ENCODE measurements around the gene AGMO. TPM values are rescaled to one million over a fixed set of nuclear protein-coding genes. Genes with fewer than 3 reads are reported as not detected.

Gene AGMO
- total and polyA plus RNA-seq, 10 of the 15 experiments (the other 5 are each of a cell fraction or from before 2014, with no cell fraction given) = 0.11 to 0.29 TPM; not detected in 8

- 8% methylated on average over 3 of the region's 3 CpGs for WGBS (ENCODE audit: insufficient coverage, insufficient replicate concordance, low lambda C conversion rate, missing lambda C conversion rate)
These were observed 100.2 kb downstream of the AGMO start for GRCh38 chr7:15461576-15461975.

More at GRCh38 chr7:15461576-15461975, 100.2 kb downstream of the AGMO start:
- ChIA-PET CTCF (no interaction called here), RAD21 (ENCODE audit: unreplicated experiment) (interaction anchor here (0.8 to 1.0 kb wide), 2 partner anchors 11 to 98 kb away, joined by 3 read pairs; no protein-coding TSS in a partner anchor), SMC1A (ENCODE audit: uncharacterized antibody, unreplicated experiment) (interaction anchor here (1.1 to 2.4 kb wide), 4 partner anchors 10 to 53 kb away, joined by 3 to 8 read pairs (median 3); no protein-coding TSS in a partner anchor), POLR2A (no interaction called here)
- Histone ChIP-seq H3K36me3 (ENCODE audit: control insufficient read depth in 2 of 2, insufficient read depth in 2 of 2, low read length in 1 of 2) (no peaks in the 10 kb centered on the region), H3K9ac (ENCODE audit: control insufficient read depth, insufficient read depth, low read length) (no peak overlapping the region), H3K4me3 (no peak overlapping the region), H2AFZ (ENCODE audit: control insufficient read depth, low read depth, low read length) (no peak overlapping the region), H4K20me1 (ENCODE audit: control insufficient read depth, insufficient read depth) (no peaks in the 10 kb centered on the region), H3K79me2 (ENCODE audit: control insufficient read depth, insufficient read depth, low read length) (no peaks in the 10 kb centered on the region), H3K4me2 (ENCODE audit: control insufficient read depth, insufficient read depth) (no peak overlapping the region), H3K27ac (ENCODE audit: control insufficient read depth, insufficient read depth) (no peak overlapping the region), H3K4me1 (ENCODE audit: control insufficient read depth, insufficient read depth, low read length) (no peaks in the 10 kb centered on the region), H3K9me3 (replicated peaks; ENCODE audit: control insufficient read depth, insufficient read depth, low read length) (no peaks in the 10 kb centered on the region), H3K27me3 (replicated peaks in 1 of 2; ENCODE audit: control insufficient read depth in 2 of 2, insufficient read depth in 2 of 2, low read length in 1 of 2) (no peaks in the 10 kb centered on the region)
- FAIRE-seq (no peak), ATAC-seq (no peak), DNase-seq (ENCODE audit: low read depth, low spot score) (no peak)
- in situ Hi-C loops (cut with MboI) (no loop called here), intact Hi-C loops (cut with micrococcal nuclease; ENCODE audit: unreplicated experiment) (no loop called here)
- no TSS peak for BruUV-seq (replicated peaks)
- TF ChIP-seq GABPA (IDR thresholded peaks at IDR 0.05; ENCODE audit: low read depth) = no peak
- no peak for TF ChIP-seq NR2C1 (IDR thresholded peaks at IDR 0.05)
- no peak for TF ChIP-seq KDM1A (IDR thresholded peaks at IDR 0.05; ENCODE audit: borderline replicate concordance)
- no peak for TF ChIP-seq JUND (IDR thresholded peaks at IDR 0.05; ENCODE audit: low read depth, low read length)
- no peak for TF ChIP-seq ZNF622 (IDR thresholded peaks at IDR 0.05)
- TF ChIP-seq MXI1 (IDR thresholded peaks at IDR 0.05; ENCODE audit: low read depth, low read length) = no peak
- TF ChIP-seq BACH1 (IDR thresholded peaks at IDR 0.05; ENCODE audit: borderline replicate concordance) = no peak
- no peak for TF ChIP-seq IKZF1 (conservative IDR thresholded peaks at IDR 0.05)
- no peak for TF ChIP-seq SPI1 (IDR thresholded peaks at IDR 0.05; ENCODE audit: borderline replicate concordance, insufficient read depth, low read depth, low read length)
- no peak for TF ChIP-seq YY1 (IDR thresholded peaks at IDR 0.05; ENCODE audit: low read depth, low read length)
- no peak for TF ChIP-seq FOS (IDR thresholded peaks at IDR 0.05; ENCODE audit: borderline replicate concordance, extremely low read depth, insufficient read length)
- no peak for TF ChIP-seq ZBTB11 (CRISPR knock-in tag; IDR thresholded peaks at IDR 0.05)
- no peak for TF ChIP-seq SP1 (IDR thresholded peaks at IDR 0.05; ENCODE audit: low read depth, low read length)
- TF ChIP-seq IRF4 (IDR thresholded peaks at IDR 0.05; ENCODE audit: low read depth, low read length) = no peak
- no peak for TF ChIP-seq CEBPB (IDR thresholded peaks at IDR 0.05; ENCODE audit: borderline replicate concordance in 1 of 2, low read depth in 2 of 2, low read length in 2 of 2)
- TF ChIP-seq, protein P1, sequence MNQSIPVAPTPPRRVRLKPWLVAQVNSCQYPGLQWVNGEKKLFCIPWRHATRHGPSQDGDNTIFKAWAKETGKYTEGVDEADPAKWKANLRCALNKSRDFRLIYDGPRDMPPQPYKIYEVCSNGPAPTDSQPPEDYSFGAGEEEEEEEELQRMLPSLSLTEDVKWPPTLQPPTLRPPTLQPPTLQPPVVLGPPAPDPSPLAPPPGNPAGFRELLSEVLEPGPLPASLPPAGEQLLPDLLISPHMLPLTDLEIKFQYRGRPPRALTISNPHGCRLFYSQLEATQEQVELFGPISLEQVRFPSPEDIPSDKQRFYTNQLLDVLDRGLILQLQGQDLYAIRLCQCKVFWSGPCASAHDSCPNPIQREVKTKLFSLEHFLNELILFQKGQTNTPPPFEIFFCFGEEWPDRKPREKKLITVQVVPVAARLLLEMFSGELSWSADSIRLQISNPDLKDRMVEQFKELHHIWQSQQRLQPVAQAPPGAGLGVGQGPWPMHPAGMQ (IDR thresholded peaks at IDR 0.05; ENCODE audit: borderline replicate concordance) = no peak
- TF ChIP-seq TBL1XR1 (IDR thresholded peaks at IDR 0.05; ENCODE audit: low read depth, low read length) = no peak
- TF ChIP-seq MEF2B (IDR thresholded peaks at IDR 0.05; ENCODE audit: partially characterized antibody, poor library complexity, severe bottlenecking) = no peak
- no peak for TF ChIP-seq STAT1 (conservative IDR thresholded peaks at IDR 0.05)
- TF ChIP-seq RAD21 (IDR thresholded peaks at IDR 0.05; ENCODE audit: insufficient read depth, low read depth, low read length) = no peak

All from GM12878 (cell line).